Measurements from ENCODE around the gene BLOC1S5.
"Not testable (repeated sequence)": the region's sequence is repeated elsewhere in the genome, so short reads cannot be mapped to it uniquely, and the experiment has no call there.

BLOC1S5 gene

DNA sequence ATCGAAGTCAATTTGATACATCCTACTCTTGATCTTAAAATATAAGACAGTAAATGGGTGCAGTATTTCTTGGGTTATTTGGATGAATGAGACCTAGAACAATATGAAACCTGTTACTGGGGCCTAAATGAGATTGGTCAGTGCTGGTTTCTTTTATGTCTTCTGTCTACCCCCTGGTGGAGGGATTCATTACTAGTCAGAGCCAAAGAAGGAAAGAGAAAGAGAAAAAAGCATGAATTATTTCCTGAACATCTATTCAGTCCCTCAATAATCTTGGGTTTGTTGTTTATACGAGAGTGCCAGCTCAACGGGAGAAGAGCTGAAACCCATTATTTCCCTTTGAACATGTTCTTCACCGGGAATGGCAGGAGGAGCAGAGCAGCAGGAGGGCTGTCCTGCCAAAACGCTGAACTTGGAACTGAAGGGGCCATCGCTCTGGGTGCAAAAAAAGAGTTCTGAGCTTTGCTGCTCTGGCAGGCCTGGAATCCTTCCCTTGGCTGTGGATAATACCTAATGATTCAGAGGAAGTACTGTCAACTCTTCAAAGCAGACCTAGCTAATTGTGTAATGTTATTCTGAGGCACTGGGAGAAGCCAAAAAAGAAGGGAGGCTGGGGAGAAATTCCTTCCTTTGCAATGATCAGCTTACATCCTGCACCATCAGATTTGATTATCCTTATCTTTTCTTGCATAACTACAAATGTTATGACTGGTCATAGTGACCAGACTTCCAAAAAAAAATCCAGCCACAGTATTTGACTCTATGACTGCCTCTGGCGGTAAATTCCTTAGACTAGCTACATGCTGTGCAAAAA, 72.0 kb downstream of the BLOC1S5 start:
- Histone ChIP-seq H3K9me3 (ENCODE audit: low read length) (peaks cover 7% of the 10 kb centered on the region), H3K36me3 (ENCODE audit: insufficient read depth, low read length) (no peaks in the 10 kb centered on the region), H3K4me3 (ENCODE audit: low read length) (no peak overlapping the region), H2AFZ (ENCODE audit: low read depth, low read length) (no peak overlapping the region), H3K27me3 (ENCODE audit: insufficient read depth, low read length) (no peaks in the 10 kb centered on the region), H3K4me1 (ENCODE audit: insufficient read depth, low read length) (no peaks in the 10 kb centered on the region)

DNA sequence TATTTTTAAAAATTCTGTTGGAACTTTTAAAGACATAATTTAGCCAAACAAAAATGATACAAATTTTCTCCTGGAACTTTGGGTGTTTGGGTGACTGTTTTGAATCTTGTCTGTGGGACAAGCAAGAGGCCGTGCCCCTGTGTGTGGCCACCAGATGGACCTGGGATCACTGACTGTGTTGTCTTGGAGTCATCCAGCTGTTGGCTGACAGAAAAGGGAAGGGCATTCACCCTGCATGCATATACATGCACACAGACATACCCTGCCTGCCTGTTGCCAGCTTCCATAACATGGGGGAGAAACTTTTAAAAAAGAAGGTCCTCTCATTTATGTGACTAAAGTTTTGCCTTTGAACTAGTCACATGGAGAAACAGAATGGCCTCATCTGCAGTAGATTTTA, 72.7 kb downstream of the BLOC1S5 start:
- Histone ChIP-seq H3K36me3 (ENCODE audit: insufficient read depth, low read length) (no peaks in the 10 kb centered on the region), H3K27me3 (ENCODE audit: insufficient read depth, low read length) (no peaks in the 10 kb centered on the region), H3K4me1 (ENCODE audit: insufficient read depth, low read length) (no peaks in the 10 kb centered on the region), H3K4me3 (ENCODE audit: low read length) (no peak overlapping the region), H2AFZ (ENCODE audit: low read depth, low read length) (no peak overlapping the region), H3K9me3 (ENCODE audit: low read length) (peaks cover 9% of the 10 kb centered on the region)

GRCh38 chr6:7986219-7986618, 78.0 kb downstream of the BLOC1S5 start:
- Histone ChIP-seq H2AFZ (ENCODE audit: low read depth, low read length) (no peak overlapping the region), H3K27me3 (ENCODE audit: insufficient read depth, low read length) (peaks cover 8% of the 10 kb centered on the region), H3K9me3 (ENCODE audit: low read length) (peaks cover 10% of the 10 kb centered on the region), H3K4me3 (ENCODE audit: low read length) (no peak overlapping the region), H3K36me3 (ENCODE audit: insufficient read depth, low read length) (no peaks in the 10 kb centered on the region), H3K4me1 (ENCODE audit: insufficient read depth, low read length) (no peaks in the 10 kb centered on the region)

GRCh38 chr6:7983967-7984366, 80.2 kb downstream of the BLOC1S5 start:
- H3K27me3 ChIP-seq (ENCODE audit: insufficient read depth, low read length), result peaks cover 12% of the 10 kb centered on the region
- not testable (repeated sequence) for H3K4me1 ChIP-seq (ENCODE audit: insufficient read depth, low read length); H2AFZ ChIP-seq (ENCODE audit: low read depth, low read length); H3K4me3 ChIP-seq (ENCODE audit: low read length); H3K36me3 ChIP-seq (ENCODE audit: insufficient read depth, low read length)
- H3K9me3 ChIP-seq (ENCODE audit: low read length), result peaks cover 16% of the 10 kb centered on the region

DNA sequence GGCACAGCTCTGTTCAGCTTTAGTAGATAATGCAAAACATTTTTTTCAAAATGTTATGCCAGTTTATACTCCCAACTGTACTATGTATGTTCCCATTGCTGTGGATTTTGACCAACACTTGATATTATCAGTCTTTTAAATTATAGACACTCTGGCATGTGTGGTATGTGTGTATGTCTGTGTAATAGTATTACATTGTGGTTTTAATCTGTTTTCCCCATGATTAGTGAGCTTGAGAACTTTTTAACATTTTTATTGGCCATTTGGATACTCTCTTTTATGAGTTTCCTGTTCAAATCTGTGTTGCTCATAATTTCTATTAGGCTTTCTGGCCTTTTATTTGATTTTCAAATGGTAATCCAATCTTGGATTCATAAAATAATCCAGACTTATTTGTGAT, 84.4 kb downstream of the BLOC1S5 start:
- Histone ChIP-seq H3K4me3 (ENCODE audit: low read length) (no peak overlapping the region), H3K36me3 (ENCODE audit: insufficient read depth, low read length) (no peaks in the 10 kb centered on the region), H3K9me3 (ENCODE audit: low read length) (peaks cover 19% of the 10 kb centered on the region), H2AFZ (ENCODE audit: low read depth, low read length) (no peak overlapping the region), H3K27me3 (ENCODE audit: insufficient read depth, low read length) (peaks cover 32% of the 10 kb centered on the region), H3K4me1 (ENCODE audit: insufficient read depth, low read length) (peaks cover 9% of the 10 kb centered on the region)

DNA sequence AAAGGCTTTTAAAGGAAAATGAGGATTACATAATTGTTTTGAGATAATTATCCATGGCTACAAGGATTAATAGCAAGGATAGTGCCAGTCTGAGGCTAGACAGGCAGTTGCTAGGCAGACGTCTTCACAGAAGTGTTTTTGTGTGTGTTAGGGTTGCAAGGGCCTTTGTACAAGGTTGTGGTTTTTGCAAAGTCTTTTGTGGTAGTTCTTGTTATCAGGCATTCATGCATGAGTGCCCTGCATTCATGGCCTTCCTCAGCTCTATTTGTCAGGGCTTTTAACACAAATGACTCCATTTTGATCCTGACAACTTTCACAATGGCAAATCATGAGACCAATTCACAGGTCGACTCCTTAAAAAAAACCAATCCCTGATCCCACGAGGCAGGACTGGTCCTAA, 85.5 kb downstream of the BLOC1S5 start:
- Histone ChIP-seq H2AFZ (ENCODE audit: low read depth, low read length) (no peak overlapping the region), H3K4me1 (ENCODE audit: insufficient read depth, low read length) (peaks cover 9% of the 10 kb centered on the region), H3K4me3 (ENCODE audit: low read length) (no peak overlapping the region), H3K9me3 (ENCODE audit: low read length) (peaks cover 25% of the 10 kb centered on the region), H3K27me3 (ENCODE audit: insufficient read depth, low read length) (peaks cover 27% of the 10 kb centered on the region), H3K36me3 (ENCODE audit: insufficient read depth, low read length) (no peaks in the 10 kb centered on the region)

GRCh38 chr6:7976485-7977056, 87.6 kb downstream of the BLOC1S5 start:
- Histone ChIP-seq H3K9me3 (ENCODE audit: low read length) (peaks cover 25% of the 10 kb centered on the region), H3K4me3 (ENCODE audit: low read length) (no peak overlapping the region), H3K27me3 (ENCODE audit: insufficient read depth, low read length) (peaks cover 27% of the 10 kb centered on the region), H3K36me3 (ENCODE audit: insufficient read depth, low read length) (no peaks in the 10 kb centered on the region), H2AFZ (ENCODE audit: low read depth, low read length) (no peak overlapping the region), H3K4me1 (ENCODE audit: insufficient read depth, low read length) (peaks cover 9% of the 10 kb centered on the region)

DNA sequence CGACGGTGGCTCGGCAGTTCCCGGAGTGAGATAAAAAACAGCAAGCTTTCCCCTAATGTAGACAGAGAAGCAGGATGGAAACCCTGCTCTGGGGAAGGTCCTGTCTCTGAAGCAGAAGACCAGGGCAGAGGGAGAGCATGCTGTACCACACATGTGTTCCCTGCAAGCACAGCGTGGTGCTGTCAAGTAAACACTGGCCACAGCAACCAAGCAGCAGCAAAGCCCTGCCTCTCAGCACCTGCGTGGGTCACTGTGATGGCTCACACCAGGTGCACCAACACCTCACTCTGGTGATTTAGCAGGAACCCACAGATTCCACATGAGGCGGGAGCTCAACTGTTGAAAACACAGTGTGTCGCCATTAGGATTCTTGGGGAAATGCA, 88.4 kb downstream of the BLOC1S5 start:
- Histone ChIP-seq H3K4me3 (ENCODE audit: low read length) (no peak overlapping the region), H3K4me1 (ENCODE audit: insufficient read depth, low read length) (peaks cover 9% of the 10 kb centered on the region), H2AFZ (ENCODE audit: low read depth, low read length) (no peak overlapping the region), H3K36me3 (ENCODE audit: insufficient read depth, low read length) (no peaks in the 10 kb centered on the region), H3K9me3 (ENCODE audit: low read length) (peaks cover 23% of the 10 kb centered on the region), H3K27me3 (ENCODE audit: insufficient read depth, low read length) (peaks cover 27% of the 10 kb centered on the region)

- H2AFZ ChIP-seq (ENCODE audit: low read depth, low read length), result no peak overlapping the region
- no peaks in the 10 kb centered on the region for H3K36me3 ChIP-seq (ENCODE audit: insufficient read depth, low read length)
- H3K4me3 ChIP-seq (ENCODE audit: low read length), result no peak overlapping the region
- peaks cover 19% of the 10 kb centered on the region for H3K9me3 ChIP-seq (ENCODE audit: low read length)
- H3K4me1 ChIP-seq (ENCODE audit: insufficient read depth, low read length), result peaks cover 9% of the 10 kb centered on the region
- H3K27me3 ChIP-seq (ENCODE audit: insufficient read depth, low read length), result peaks cover 23% of the 10 kb centered on the region
Observed at GRCh38 chr6:7974938-7975763, 89.0 kb downstream of the BLOC1S5 start.

DNA sequence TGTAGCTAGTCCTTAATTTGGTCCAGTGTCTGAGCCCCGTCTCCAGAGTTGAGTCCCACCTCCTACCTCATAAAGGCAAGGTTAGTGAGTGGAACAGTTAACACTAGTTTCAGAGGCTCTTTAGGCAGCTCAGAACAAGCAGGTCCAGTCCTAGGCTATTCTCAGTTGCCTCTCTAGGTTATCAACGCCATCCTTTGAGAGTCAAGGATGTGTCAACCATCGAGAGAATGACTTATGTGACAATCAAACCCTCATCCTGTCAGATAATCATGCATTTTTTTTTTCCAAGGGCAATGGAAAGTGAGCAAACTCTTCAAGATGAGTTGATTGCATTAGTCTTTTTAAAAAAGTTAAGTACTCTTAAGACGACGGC, 89.6 kb downstream of the BLOC1S5 start:
- H3K9me3 ChIP-seq (ENCODE audit: low read length), result peaks cover 19% of the 10 kb centered on the region
- H3K36me3 ChIP-seq (ENCODE audit: insufficient read depth, low read length), result no peaks in the 10 kb centered on the region
- H3K27me3 ChIP-seq (ENCODE audit: insufficient read depth, low read length), result peaks cover 23% of the 10 kb centered on the region
- no peak overlapping the region for H3K4me3 ChIP-seq (ENCODE audit: low read length)
- H3K4me1 ChIP-seq (ENCODE audit: insufficient read depth, low read length), result peaks cover 9% of the 10 kb centered on the region
- no peak overlapping the region for H2AFZ ChIP-seq (ENCODE audit: low read depth, low read length)

DNA sequence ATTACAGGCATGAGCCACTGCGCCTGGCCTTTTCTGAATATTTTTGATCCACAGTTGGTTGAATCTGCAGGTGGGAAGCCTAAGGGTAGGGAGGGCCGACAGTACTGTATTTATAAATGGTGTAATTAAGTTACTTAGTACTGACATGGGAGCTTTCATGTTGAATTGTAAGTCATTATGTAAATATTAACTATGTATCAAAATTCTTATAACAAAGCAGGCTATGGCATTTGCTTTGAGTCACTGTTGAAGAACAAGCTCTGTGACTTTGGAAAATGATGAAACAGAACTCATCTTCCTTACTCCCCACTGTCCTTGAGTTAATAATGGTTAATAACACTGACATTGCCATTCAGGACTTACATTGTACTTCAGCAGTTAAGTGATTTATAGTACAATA, 90.6 kb downstream of the BLOC1S5 start:
- Histone ChIP-seq H2AFZ (ENCODE audit: low read depth, low read length) (no peak overlapping the region), H3K36me3 (ENCODE audit: insufficient read depth, low read length) (no peaks in the 10 kb centered on the region), H3K27me3 (ENCODE audit: insufficient read depth, low read length) (peaks cover 23% of the 10 kb centered on the region), H3K4me1 (ENCODE audit: insufficient read depth, low read length) (peaks cover 7% of the 10 kb centered on the region), H3K4me3 (ENCODE audit: low read length) (no peak overlapping the region), H3K9me3 (ENCODE audit: low read length) (peaks cover 19% of the 10 kb centered on the region)

DNA sequence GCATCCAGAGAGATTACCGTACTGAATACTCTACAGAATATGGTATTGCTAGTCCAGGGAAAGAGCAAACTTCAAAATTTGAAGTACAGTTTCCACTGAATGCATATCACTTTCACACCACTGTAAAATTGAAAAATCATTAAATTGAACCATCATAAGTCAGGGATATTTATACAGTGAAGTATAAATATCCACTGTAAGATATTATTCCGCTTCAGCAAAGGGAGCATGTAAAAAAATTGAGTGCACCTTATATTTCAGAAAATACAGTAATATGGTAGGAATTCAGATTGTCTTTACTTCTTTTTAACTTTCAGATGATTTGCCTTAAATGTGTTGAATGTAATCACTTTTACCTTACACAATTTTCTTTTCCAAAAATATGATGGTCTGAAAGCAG, 92.7 kb downstream of the BLOC1S5 start:
- peaks cover 14% of the 10 kb centered on the region for H3K9me3 ChIP-seq (ENCODE audit: low read length)
- no peak overlapping the region for H2AFZ ChIP-seq (ENCODE audit: low read depth, low read length)
- H3K36me3 ChIP-seq (ENCODE audit: insufficient read depth, low read length), result no peaks in the 10 kb centered on the region
- H3K4me1 ChIP-seq (ENCODE audit: insufficient read depth, low read length), result no peaks in the 10 kb centered on the region
- no peak overlapping the region for H3K4me3 ChIP-seq (ENCODE audit: low read length)
- H3K27me3 ChIP-seq (ENCODE audit: insufficient read depth, low read length), result peaks cover 20% of the 10 kb centered on the region

DNA sequence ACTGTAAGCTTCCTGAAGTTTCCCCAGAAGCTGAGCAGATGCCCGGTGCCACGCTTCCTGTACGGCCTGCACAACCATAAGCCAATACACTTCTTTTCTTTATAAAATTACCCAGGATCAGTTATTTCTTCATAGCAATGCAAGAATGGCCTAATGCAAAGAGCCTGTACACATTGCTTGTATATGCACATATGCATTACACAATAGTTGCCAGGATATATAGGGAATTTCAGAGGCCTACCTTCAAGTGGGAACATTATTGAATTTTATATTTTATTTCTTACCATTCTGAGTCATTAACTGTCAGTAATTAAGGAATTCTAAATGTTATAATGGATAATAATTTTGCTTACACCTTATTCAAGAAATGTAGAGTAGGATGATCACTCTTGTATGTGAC, 93.6 kb downstream of the BLOC1S5 start:
- H3K9me3 ChIP-seq (ENCODE audit: low read length), result peaks cover 9% of the 10 kb centered on the region
- H3K4me1 ChIP-seq (ENCODE audit: insufficient read depth, low read length), result no peaks in the 10 kb centered on the region
- H2AFZ ChIP-seq (ENCODE audit: low read depth, low read length), result no peak overlapping the region
- no peak overlapping the region for H3K4me3 ChIP-seq (ENCODE audit: low read length)
- H3K27me3 ChIP-seq (ENCODE audit: insufficient read depth, low read length), result peaks cover 12% of the 10 kb centered on the region
- H3K36me3 ChIP-seq (ENCODE audit: insufficient read depth, low read length), result no peaks in the 10 kb centered on the region

Measured in neuron (in vitro differentiated cells).